GM13976 (cell line): ENCODE results near the gene TNIP3.
A peak's percentile ranks its signal among the peaks of the same experiment; 100 is the strongest.

ENCODE experiments used
- DNase-seq: peaks from one replicate; pipeline ENCODE4 v3.0.0; 2012; ENCODE audit warnings: low spot score
- in situ Hi-C: fragments of 300-500 bp; cut with MboI; formaldehyde crosslinking; loops from one replicate; pipeline ENCODE4 v1.12.0; 2022; ENCODE audit warnings: low sequenced_read_pairs, mixed read lengths, inconsistent platforms; ENCODE audit not compliant: unreplicated experiment
- TF ChIP-seq, protein P1 (sequence below): IDR thresholded peaks from 2 replicates; pipeline ENCODE4 v1.5.1; 2012; ENCODE audit warnings: borderline replicate concordance, mild to moderate bottlenecking; ENCODE audit not compliant: insufficient read depth; ENCODE audit errors: extremely low read depth, missing control alignments, control extremely low read depth

TNIP3 gene

DNA sequence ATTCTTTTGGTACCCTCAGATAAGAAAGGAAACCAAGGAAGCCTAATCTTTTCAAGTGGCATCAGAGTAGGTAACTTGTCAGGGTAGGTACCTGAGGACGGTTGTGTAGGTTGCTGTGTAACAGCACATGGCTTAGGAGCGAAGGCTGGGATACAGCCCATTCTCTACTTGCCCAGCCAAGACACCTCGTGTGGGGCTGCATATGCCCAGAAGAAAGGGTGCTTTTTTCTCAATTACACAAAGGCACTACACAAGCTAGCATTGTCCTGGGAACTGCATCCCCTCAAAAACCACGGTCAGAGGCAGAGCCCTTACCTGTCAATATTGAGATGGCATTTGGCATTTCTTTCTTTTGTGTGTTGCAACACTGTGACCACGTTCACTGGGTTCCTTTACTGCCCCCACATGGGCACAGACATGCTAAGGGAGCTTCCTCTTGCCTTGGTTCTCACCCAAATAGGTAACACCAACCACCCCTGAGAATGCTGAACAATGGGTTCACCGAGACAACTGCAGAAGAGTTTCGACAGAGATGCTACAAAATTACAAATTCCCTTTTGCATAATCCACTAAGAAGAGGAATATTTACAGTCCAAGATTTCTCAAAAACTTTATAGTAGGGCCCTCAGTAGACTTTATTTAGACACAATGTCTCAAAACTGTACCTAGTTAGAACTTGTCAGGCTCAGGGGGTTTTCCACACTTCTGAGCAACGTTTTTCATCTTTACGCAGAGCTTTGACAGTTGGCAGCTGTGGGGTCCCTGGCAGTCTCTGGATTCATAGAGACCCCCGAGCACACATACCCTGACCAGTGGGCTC lies 35.8 kb upstream of the TNIP3 start:
- in situ Hi-C loops, result loop anchor here (10.0 kb wide), 1 partner anchor 55 kb away; no protein-coding TSS in a partner anchor
- DNase-seq, result no peak
- TF ChIP-seq, protein P1, sequence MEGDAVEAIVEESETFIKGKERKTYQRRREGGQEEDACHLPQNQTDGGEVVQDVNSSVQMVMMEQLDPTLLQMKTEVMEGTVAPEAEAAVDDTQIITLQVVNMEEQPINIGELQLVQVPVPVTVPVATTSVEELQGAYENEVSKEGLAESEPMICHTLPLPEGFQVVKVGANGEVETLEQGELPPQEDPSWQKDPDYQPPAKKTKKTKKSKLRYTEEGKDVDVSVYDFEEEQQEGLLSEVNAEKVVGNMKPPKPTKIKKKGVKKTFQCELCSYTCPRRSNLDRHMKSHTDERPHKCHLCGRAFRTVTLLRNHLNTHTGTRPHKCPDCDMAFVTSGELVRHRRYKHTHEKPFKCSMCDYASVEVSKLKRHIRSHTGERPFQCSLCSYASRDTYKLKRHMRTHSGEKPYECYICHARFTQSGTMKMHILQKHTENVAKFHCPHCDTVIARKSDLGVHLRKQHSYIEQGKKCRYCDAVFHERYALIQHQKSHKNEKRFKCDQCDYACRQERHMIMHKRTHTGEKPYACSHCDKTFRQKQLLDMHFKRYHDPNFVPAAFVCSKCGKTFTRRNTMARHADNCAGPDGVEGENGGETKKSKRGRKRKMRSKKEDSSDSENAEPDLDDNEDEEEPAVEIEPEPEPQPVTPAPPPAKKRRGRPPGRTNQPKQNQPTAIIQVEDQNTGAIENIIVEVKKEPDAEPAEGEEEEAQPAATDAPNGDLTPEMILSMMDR, result peak; percentile 18

DNA sequence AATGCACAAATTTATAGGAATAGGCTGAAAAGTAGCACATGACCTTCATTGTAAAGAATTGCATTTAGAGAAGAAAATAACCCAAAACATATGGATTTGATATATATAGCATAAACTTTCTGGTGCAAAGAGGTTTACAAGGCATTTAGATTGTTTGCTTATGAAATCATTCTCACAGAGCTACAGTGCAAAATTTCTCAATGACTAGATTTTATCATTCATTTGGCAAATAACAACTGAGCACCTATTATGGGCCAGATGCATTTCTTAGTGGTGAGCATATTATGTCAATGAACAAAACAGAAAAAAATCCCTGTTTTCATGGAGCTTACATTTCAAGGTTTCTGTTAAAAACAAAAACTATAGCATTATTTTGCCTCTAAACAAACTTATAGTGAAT lies 34.1 kb upstream of the TNIP3 start:
- no peak for DNase-seq
- TF ChIP-seq, protein P1, result no peak
- in situ Hi-C loops, result loop anchor here (10.0 kb wide), 1 partner anchor 57 kb away; no protein-coding TSS in a partner anchor

DNA sequence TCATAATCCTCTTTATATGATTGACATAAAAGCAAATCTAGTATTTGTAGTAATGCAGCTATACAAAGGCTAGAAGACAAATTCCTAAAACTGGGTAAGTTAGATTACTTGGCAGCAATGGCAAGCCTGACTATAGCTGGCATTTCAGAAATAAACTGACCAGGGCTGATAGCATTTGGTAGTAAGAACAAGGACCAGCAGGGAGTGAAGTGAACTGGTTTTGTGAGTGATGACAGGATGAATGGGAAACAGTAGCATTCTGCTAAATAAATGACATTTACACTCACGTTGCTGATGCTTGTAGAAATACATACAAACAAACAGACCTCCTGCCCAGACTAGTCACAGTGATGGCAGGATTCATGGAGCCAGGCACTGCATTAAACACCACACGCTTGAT lies 31.5 kb upstream of the TNIP3 start:
- in situ Hi-C loops, result loop anchor here (10.0 kb wide), 1 partner anchor 59 kb away; no protein-coding TSS in a partner anchor
- TF ChIP-seq, protein P1, result no peak
- no peak for DNase-seq

DNA sequence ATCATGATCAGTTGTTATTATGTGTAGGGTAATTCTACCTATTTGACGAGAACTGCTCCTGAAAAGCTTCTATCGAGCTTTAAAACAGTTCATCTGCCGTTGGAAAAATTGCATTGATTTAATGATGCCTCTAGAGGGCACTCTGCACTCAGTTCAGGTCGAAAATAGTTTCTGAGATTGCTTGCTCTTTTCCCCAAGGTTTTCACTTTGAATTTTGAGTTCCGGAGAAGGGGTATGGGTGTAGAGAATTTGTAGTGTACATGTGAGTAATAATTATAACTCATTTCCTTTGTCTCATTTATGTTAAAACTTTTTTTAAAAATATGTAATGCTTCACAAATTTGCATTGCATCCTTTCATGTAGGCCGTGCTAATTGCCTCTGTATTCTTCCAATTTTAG lies 28.4 kb upstream of the TNIP3 start:
- in situ Hi-C loops, result loop anchor here (5.0 to 10.0 kb wide), 2 partner anchors 62 to 115 kb away; no protein-coding TSS in a partner anchor
- no peak for DNase-seq
- TF ChIP-seq, protein P1, result peak; percentile 72

DNA sequence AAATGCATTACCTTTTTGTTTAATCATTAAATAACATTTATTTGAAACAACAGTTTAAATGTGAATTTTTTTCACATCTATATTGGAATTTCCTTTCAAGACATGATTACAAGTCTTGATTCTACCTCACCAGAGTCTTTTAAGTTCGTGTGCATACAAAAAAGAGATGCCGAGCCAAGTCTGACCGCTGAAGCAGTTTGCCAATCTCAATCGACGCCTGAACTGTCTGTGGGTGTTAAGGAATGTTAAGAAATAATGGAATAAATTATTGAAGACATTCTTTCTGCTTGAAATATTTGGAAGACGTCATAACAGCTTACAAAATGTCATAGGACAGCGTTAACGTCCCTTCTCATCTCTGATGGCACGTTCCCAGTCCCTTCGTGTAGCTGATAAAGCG lies 27.9 kb upstream of the TNIP3 start:
- in situ Hi-C loops, result loop anchor here (5.0 to 10.0 kb wide), 2 partner anchors 63 to 115 kb away; no protein-coding TSS in a partner anchor
- TF ChIP-seq, protein P1, result no peak
- no peak for DNase-seq

DNA sequence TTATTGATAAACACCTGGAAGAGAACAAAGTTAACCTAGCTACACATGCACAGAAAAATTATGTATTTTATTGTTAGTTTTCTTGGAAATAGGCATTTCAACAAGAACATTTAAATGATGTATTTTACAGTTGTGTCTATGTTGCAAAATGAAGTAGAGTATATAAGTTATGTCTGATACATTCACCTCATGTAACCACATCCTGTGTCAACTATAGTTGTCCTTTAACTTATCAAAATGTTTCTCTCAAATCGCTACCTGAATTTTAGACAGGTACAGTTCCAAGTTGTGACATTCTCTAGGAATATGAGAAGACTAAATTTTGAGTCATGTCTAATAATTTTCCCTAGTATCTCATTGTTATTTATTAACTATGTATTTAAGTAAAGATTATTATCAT lies 27.2 kb upstream of the TNIP3 start:
- no peak for DNase-seq
- TF ChIP-seq, protein P1, result no peak
- in situ Hi-C loops, result loop anchor here (5.0 to 10.0 kb wide), 2 partner anchors 63 to 116 kb away; no protein-coding TSS in a partner anchor
